ENCODE data around the gene DIP2B. TPM values are rescaled to one million over a fixed set of nuclear protein-coding genes. Genes with fewer than 3 reads are reported as not detected.

Gene DIP2B
- polyA plus RNA-seq, 1 of the 3 experiments (the other 2 are of a cell fraction) = 6.6 TPM

GRCh38 chr12:50519353-50519752 is 14.6 kb downstream of the DIP2B start:
- no peak for DNase-seq
- Histone ChIP-seq H3K4me1 (ENCODE audit: control insufficient read depth in 1 of 2, insufficient read depth in 2 of 2, low read depth in 1 of 2, low read length in 1 of 2) (peaks cover 0 to 15% of the 10 kb centered on the region in 2 experiments; a peak in 1 of 4 replicates), H3K79me2 (ENCODE audit: insufficient read depth) (peaks cover 84% of the 10 kb centered on the region), H3K27me3 (ENCODE audit: insufficient read depth) (no peaks in the 10 kb centered on the region), H3K9me3 (no peaks in the 10 kb centered on the region), H3K4me3 (ENCODE audit: low read depth in 2 of 2, low read length in 1 of 2) (no peak overlapping the region), H3K9me2 (no peaks in the 10 kb centered on the region), H3K4me2 (no peak overlapping the region), H3F3A (replicated peaks; ENCODE audit: insufficient read depth) (peaks cover 18% of the 10 kb centered on the region), H4K20me1 (ENCODE audit: insufficient read depth) (no peaks in the 10 kb centered on the region), H3K27ac (ENCODE audit: low read depth in 2 of 2, low read length in 1 of 2) (no peak overlapping the region), H3K9ac (no peak overlapping the region), H3K36me3 (replicated peaks in 1 of 2; ENCODE audit: control insufficient read depth in 1 of 2, insufficient read depth in 2 of 2, low read length in 1 of 2) (no peaks in the 10 kb centered on the region), H2AFZ (ENCODE audit: low read depth) (no peak overlapping the region)
- ChIA-PET POLR2A (no interaction called here), CTCF (interaction anchor here (1.5 kb wide), 1 partner anchor 15 kb away, joined by 4 read pairs; the partner anchor contains the start of gene DIP2B)
- 100% methylated on average over 1 of the region's 1 CpG for WGBS (ENCODE audit: low lambda C conversion rate)
- no peak for TF ChIP-seq ELF1 (IDR thresholded peaks at IDR 0.05)
- no peak for TF ChIP-seq SIN3A (IDR thresholded peaks at IDR 0.05; ENCODE audit: borderline replicate concordance, low read depth, low read length)

- Histone ChIP-seq H3K4me1 (ENCODE audit: control insufficient read depth in 1 of 2, insufficient read depth in 2 of 2, low read depth in 1 of 2, low read length in 1 of 2) (peaks cover 0 to 15% of the 10 kb centered on the region in 2 experiments; a peak in 2 of 4 replicates), H3K9me2 (no peaks in the 10 kb centered on the region), H3K27me3 (ENCODE audit: insufficient read depth) (no peaks in the 10 kb centered on the region), H3F3A (replicated peaks; ENCODE audit: insufficient read depth) (peaks cover 18% of the 10 kb centered on the region), H2AFZ (ENCODE audit: low read depth) (no peak overlapping the region), H3K4me3 (ENCODE audit: low read depth in 2 of 2, low read length in 1 of 2) (no peak overlapping the region), H4K20me1 (ENCODE audit: insufficient read depth) (no peaks in the 10 kb centered on the region), H3K9ac (no peak overlapping the region), H3K36me3 (replicated peaks in 1 of 2; ENCODE audit: control insufficient read depth in 1 of 2, insufficient read depth in 2 of 2, low read length in 1 of 2) (no peaks in the 10 kb centered on the region), H3K4me2 (no peak overlapping the region), H3K9me3 (no peaks in the 10 kb centered on the region), H3K79me2 (ENCODE audit: insufficient read depth) (peaks cover 83% of the 10 kb centered on the region), H3K27ac (ENCODE audit: low read depth in 2 of 2, low read length in 1 of 2) (no peak overlapping the region)
- no peak for DNase-seq
- TF ChIP-seq TAF1 (IDR thresholded peaks at IDR 0.05; ENCODE audit: borderline replicate concordance, low read depth, low read length) (no peak), FOXM1 (IDR thresholded peaks at IDR 0.05; ENCODE audit: low read depth) (no peak), CTCF (IDR thresholded peaks at IDR 0.05) (no peak), PBX3 (IDR thresholded peaks at IDR 0.05) (no peak), NRF1 (IDR thresholded peaks at IDR 0.05; ENCODE audit: low read depth, low read length) (no peak), CHD2 (IDR thresholded peaks at IDR 0.05; ENCODE audit: low read length, partially characterized antibody) (no peak), FOXJ3 (CRISPR knock-in tag; IDR thresholded peaks at IDR 0.05) (no peak), EP300 (IDR thresholded peaks at IDR 0.05; ENCODE audit: borderline replicate concordance in 1 of 2, low read depth in 1 of 2, low read length in 1 of 2) (no peak), IRF3 (IDR thresholded peaks at IDR 0.05; ENCODE audit: low read depth, low read length) (no peak), JUND (IDR thresholded peaks at IDR 0.05) (no peak), ZBTB33 (IDR thresholded peaks at IDR 0.05; ENCODE audit: borderline replicate concordance, low read depth) (no peak), TEAD4 (IDR thresholded peaks at IDR 0.05; ENCODE audit: borderline replicate concordance, insufficient read depth) (no peak), SIN3A (IDR thresholded peaks at IDR 0.05; ENCODE audit: borderline replicate concordance, low read depth, low read length) (no peak), USF2 (IDR thresholded peaks at IDR 0.05; ENCODE audit: borderline replicate concordance, low read depth, low read length) (no peak), YY1 (IDR thresholded peaks at IDR 0.05; ENCODE audit: low read depth) (no peak), RFX5 (IDR thresholded peaks at IDR 0.05; ENCODE audit: low read length) (no peak), RXRA (IDR thresholded peaks at IDR 0.05; ENCODE audit: borderline replicate concordance, low read depth) (no peak)
- CTCF ChIA-PET = interaction anchor here (1.1 to 1.4 kb wide), 3 partner anchors 11 to 118 kb away, joined by 3 to 7 read pairs (median 4); no protein-coding TSS in a partner anchor
- WGBS (ENCODE audit: low lambda C conversion rate) = 97% methylated on average over 8 of the region's 8 CpGs
- POLR2A ChIA-PET = interaction anchor here (0.6 kb wide), 1 partner anchor 177 kb away, joined by 3 read pairs; no protein-coding TSS in a partner anchor
Measured at GRCh38 chr12:50520416-50521207, 15.8 kb downstream of the DIP2B start.
